AG08396 (cell line): ENCODE results near the gene FIBCD1.

Source experiments
- DNase-seq: peaks from one replicate; pipeline ENCODE4 v3.0.0; 2012; ENCODE audit warnings: low spot score, mixed read lengths

Gene FIBCD1

GRCh38 chr9:130894546-130894945 is 44.5 kb downstream of the FIBCD1 start:
- DNase-seq, result no peak

- no peak for DNase-seq
These were observed 45.5 kb downstream of the FIBCD1 start for GRCh38 chr9:130893341-130894101.

GRCh38 chr9:130892477-130893304 is 46.4 kb downstream of the FIBCD1 start:
- no peak for DNase-seq

- DNase-seq, result no peak
These were observed 47.2 kb downstream of the FIBCD1 start for GRCh38 chr9:130891688-130892476.

GRCh38 chr9:130890870-130891687 is 48.0 kb downstream of the FIBCD1 start:
- DNase-seq, result no peak

GRCh38 chr9:130890124-130890523 is 48.9 kb downstream of the FIBCD1 start:
- DNase-seq, result no peak

- no peak for DNase-seq
These were observed 50.7 kb downstream of the FIBCD1 start for GRCh38 chr9:130888146-130888885.

- no peak for DNase-seq
These were observed 51.4 kb downstream of the FIBCD1 start for GRCh38 chr9:130887494-130888144.

GRCh38 chr9:130886981-130887380 is 52.1 kb downstream of the FIBCD1 start:
- DNase-seq, result no peak

GRCh38 chr9:130885484-130886375 is 53.3 kb downstream of the FIBCD1 start:
- DNase-seq, result no peak

GRCh38 chr9:130884542-130885483 is 54.2 kb downstream of the FIBCD1 start:
- no peak for DNase-seq

- DNase-seq, result no peak
These were observed 54.9 kb downstream of the FIBCD1 start for GRCh38 chr9:130884111-130884531.

GRCh38 chr9:130883479-130883878 is 55.6 kb downstream of the FIBCD1 start:
- no peak for DNase-seq

GRCh38 chr9:130882696-130883225 is 56.3 kb downstream of the FIBCD1 start:
- DNase-seq, result no peak

- DNase-seq, result no peak
These were observed 57.5 kb downstream of the FIBCD1 start for GRCh38 chr9:130881516-130881915.

- DNase-seq, result no peak
These were observed 58.3 kb downstream of the FIBCD1 start for GRCh38 chr9:130880599-130881220.

- no peak for DNase-seq
These were observed 59.1 kb downstream of the FIBCD1 start for GRCh38 chr9:130879863-130880411.
